HPDE6-E6E7 (cell line): ENCODE measurements around the gene TBPL2.
"Not testable (repeated sequence)": the region's sequence is repeated elsewhere in the genome, so short reads cannot be mapped to it uniquely, and the experiment has no call there.

Experiments
- DNase-seq: peaks from one replicate; pipeline ENCODE4 v3.0.0; 2011; ENCODE audit warnings: missing footprints; ENCODE audit errors: extremely low spot score

Gene TBPL2

GRCh38 chr14:55440385-55440784 lies at the start of gene TBPL2:
TSS of gene TBPL2 (minus strand) at chr14:55440616. CDS start at chr14:55440449, 167 bp downstream.
- DNase-seq: no peak

GRCh38 chr14:55488204-55488603 lies 47.8 kb upstream of the TBPL2 start:
- DNase-seq: no peak

DNA sequence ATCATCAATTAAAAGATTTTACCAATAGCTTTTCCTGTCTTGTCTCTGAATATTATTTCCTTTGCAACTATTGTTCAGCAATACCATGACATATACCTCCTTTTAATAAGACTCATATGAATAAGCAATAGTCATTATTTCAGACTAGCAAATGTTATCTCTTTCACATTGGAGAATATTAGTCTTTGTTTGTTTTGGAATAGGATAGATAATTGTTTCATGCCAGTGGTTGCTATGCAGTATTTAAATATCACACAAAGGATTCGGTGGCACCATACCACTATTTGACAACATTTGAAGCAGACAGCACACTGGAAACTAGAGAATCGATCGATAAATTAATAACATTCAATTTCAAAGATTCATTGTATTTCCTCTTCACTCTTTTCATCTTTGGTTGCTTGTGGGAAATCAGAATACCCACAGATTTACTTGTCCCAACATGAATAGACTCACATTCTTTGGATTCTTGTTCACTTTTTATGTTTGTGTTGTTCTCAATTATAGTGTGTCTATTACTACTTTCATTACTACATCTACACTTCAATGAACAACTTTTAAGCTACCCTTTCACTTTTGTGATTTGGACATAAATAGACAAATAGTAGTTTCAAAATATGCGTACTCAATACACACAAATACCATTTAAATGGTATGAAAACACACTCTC lies 42.7 kb upstream of the TBPL2 start:
- no peak for DNase-seq

- no peak for DNase-seq
These were observed 41.4 kb upstream of the TBPL2 start for GRCh38 chr14:55481769-55482168.

DNA sequence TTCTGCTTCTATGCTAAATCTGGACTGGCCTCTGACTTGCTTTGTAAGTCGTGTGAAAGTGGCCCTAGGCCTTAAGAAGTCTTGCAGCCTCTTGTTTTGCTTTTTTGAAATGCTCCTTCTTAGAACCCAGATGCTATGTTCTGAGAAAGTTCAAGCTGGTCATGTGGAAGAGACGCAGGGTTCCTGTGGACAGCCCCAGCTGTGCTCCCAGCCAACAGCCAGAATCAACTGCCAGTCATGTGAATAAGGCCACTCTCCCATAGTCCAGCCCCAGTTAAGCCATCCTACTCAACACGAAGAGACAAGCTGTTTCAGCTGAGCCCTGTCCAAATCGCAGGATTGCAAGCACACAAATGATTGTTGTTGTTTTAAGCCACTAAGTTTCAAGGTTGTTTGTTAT lies 37.3 kb upstream of the TBPL2 start:
- DNase-seq: no peak

DNA sequence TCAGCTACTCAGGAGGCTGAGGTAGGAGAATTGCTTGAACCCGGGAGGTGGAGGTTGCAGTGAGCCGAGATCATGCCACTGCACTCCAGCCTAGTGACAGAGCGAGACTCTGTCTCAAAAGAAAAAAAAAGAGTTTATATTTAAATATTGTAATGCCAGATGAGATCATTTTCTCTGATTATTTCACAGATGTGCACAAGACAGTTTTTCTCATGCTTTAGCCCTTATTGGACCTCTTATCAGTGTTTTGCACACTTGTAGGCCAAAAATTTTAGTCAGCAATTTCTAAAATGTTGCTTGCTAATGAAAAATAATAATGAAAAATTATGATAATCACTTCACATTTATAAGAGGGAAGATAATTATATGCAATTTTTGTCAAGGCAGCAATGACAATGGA lies 36.0 kb upstream of the TBPL2 start:
- DNase-seq: not testable (repeated sequence)

DNA sequence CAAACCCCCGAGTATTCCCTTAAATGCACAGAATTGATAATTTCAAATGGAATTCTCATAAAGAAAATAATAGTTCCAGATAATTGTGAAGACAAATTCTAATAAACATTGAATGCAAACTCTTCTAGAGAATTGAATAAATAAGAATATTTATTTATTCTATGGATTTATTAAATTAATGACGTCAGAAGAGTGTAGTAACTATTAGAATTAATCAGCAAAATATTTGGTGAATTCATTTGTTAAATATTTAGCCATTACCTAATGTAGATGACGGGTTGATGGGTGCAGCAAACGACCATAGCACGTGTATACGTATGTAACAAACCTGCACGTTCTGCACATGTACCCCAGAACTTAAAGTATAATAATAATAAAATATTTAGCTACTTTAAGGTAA lies 33.4 kb upstream of the TBPL2 start:
- DNase-seq: no peak

DNA sequence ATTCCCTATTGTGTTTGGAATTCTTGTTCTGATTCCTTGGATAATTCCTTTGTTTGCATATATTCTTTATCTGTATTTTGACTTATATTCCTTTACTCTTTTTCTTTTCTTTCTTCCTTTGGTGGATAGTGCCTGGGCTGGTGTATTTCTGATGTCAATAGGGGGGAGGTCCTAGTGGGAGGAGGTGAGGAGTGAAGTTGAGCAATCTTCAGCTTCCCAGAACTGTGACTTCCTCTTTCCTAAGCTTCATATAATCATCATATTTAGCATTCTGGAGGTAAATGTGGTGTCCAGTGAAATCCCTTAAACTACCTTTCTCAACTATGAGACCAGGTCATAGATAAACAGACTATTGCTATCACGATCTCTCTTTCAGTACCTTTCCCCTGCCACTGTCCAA lies 29.6 kb upstream of the TBPL2 start:
- DNase-seq: no peak

- no peak for DNase-seq
These were observed 26.9 kb upstream of the TBPL2 start for GRCh38 chr14:55467307-55467706.

DNA sequence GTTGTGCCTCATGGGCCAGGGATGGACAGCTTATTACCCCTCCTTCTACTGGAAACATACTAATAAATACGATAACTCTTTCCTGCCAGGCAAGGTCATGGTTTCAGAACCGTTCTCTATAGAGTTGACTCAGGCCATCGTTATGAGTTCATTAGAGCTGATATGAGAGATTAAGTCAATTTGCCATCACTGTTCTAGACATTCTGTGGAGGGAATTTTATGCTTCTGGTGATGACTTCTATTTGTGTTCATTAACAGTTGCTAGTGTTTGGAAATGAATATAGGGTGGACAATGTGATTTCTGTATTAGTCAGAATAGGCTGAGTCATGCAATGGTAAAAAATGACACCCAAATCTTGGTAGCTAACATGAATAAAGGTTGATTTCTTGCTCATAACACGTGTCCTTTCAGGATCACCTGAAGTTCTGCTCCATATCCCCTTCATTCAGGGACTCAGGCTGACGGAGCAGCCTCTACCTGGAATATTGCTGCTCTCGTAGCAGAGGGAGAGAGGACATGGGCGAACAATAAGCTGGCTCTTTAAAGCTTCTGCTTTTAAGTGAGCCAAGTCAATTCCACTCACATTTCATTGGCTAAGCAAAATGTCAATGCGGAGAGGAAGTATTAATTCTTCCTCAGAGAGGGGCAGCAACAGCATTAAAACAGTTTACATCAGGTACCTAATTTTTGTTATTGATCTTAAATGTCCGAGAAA lies 18.5 kb upstream of the TBPL2 start:
- DNase-seq: peak; percentile 52

DNA sequence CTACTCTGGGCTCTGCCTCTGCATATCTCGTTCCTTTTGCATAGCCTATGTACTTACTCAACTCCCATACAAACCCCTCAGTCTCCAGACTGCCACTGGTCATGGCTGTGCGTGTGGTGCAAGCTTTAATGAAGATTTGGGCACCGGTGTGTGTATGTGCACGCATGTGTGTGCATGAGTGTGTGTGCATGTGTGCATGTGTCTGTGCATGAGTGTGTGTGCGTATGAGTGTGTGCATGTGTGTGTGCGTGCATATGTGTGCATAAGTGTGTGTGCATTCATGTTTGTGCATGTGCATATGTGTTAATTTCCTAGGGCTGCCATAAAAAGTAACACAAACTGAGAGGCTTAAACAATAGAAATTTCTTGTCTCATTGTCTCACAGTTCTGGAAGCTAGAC lies 17.1 kb upstream of the TBPL2 start:
- no peak for DNase-seq

DNA sequence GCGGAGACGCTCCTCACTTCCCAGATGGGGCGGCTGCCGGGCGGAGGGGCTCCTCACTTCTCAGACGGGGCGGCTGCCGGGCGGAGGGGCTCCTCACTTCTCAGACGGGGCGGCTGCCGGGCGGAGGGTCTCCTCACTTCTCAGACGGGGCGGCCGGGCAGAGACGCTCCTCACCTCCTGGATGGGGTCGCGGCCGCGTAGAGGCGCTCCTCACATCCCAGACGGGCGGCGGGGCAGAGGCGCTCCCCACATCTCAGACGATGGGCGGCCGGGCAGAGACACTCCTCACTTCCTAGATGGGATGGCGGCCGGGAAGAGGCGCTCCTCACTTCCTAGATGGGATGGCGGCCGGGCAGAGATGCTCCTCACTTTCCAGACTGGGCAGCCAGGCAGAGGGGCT lies 16.0 kb upstream of the TBPL2 start:
- DNase-seq: not testable (repeated sequence)

GRCh38 chr14:55454264-55455002 lies 14.0 kb upstream of the TBPL2 start:
- DNase-seq: peak; percentile 67

- DNase-seq: no peak
These were observed 11.5 kb upstream of the TBPL2 start for GRCh38 chr14:55451950-55452349.

- no peak for DNase-seq
These were observed 11.0 kb upstream of the TBPL2 start for GRCh38 chr14:55451398-55451797.

GRCh38 chr14:55450987-55451386 lies 10.6 kb upstream of the TBPL2 start:
- DNase-seq: no peak

GRCh38 chr14:55450539-55450938 lies 10.1 kb upstream of the TBPL2 start:
- DNase-seq: no peak

GRCh38 chr14:55450124-55450523 lies 9.7 kb upstream of the TBPL2 start:
- DNase-seq: no peak

- no peak for DNase-seq
These were observed 8.7 kb upstream of the TBPL2 start for GRCh38 chr14:55449116-55449515.

GRCh38 chr14:55448141-55448614 lies 7.8 kb upstream of the TBPL2 start:
- peak; percentile 94 for DNase-seq

DNA sequence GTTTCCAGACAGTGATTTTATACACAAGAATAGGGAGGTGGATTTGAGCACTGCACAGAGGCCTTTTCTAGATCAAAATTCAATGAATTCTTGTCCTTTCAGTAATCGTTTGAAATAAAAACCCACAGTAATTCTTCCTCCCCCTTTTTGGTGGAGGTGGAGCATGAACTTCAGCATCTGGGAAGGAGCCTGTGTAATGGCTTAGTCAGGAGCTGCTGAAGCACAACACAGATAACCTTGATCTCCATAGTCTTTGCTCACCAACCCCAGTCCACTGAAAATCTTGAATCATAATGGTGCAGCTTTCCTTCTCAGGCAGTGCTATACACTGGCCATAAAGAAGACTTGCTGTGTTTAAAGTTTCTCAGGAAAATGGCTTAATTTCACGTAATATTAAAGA lies 6.4 kb upstream of the TBPL2 start:
- peak; percentile 75 for DNase-seq

DNA sequence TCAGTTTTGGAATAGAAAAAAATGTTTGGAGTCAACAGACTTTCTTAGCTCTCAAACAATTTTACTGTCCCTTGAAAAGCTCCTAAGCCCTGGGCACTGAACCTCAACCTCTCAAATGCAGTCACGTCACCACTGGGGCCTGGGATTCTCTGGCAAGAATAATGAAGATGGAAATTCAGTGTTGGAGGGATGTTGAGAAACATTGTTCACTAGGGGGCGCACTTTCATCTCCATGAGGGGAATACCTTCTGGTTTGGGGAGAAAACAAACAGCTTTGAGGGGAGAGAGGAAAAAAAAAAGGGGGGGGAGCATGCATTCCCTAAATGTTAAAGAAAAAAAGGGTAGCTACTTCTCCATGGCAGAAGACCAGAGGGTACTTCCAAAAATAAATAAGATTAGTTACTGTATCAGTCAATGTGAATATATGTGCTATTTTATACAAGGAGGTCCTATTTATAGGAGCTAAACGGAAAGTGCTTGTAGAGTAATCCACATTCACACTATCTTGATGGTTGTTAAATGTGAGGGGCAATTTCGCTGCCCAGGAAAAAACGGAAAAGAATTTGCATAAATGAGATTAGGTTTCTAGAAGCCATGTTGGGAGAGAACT lies 5.8 kb upstream of the TBPL2 start:
- peak; percentile 41 for DNase-seq
